HL-60 (cell line): Measurements from ENCODE around the gene MAPRE3.

Experiments used
- CTCF ChIP-seq: IDR thresholded peaks from one replicate; pipeline ENCODE4 v1.5.1; 2011; ENCODE audit warnings: low read length, control low read depth, inconsistent platforms; ENCODE audit not compliant: insufficient read depth
- GABPA ChIP-seq: IDR thresholded peaks from 2 replicates; pipeline ENCODE4 v1.6.1; 2012; ENCODE audit warnings: low read depth
- SPI1 ChIP-seq: IDR thresholded peaks from 2 replicates; pipeline ENCODE4 v1.6.1; 2012; ENCODE audit warnings: low read depth, mild to moderate bottlenecking, borderline replicate concordance

- TF ChIP-seq CTCF (no peak), GABPA (no peak), SPI1 (no peak)
Observed at GRCh38 chr2:27003007-27003406, 32.6 kb downstream of the MAPRE3 start.
